H9 (cell line): Measurements from ENCODE around the gene TNIK. TPM values are rescaled to one million over a fixed set of nuclear protein-coding genes. Genes with fewer than 3 reads are reported as not detected.

ENCODE experiments used
- DNase-seq: peaks from one replicate; pipeline ENCODE4 v3.0.0-alpha.2; 2017
- H2AFZ ChIP-seq: one replicate; pipeline ENCODE4 v1.6.1; 2013; ENCODE audit warnings: mild to moderate bottlenecking, low read length, control low read depth, moderate library complexity
- H2AK5ac ChIP-seq: 2 replicates; pipeline ENCODE4 v1.6.1; 2013; ENCODE audit warnings: low read length, control low read depth, mixed read lengths; ENCODE audit not compliant: insufficient read length
- H2BK120ac ChIP-seq: one replicate; pipeline ENCODE4 v1.6.1; 2013; ENCODE audit warnings: low read depth, mild to moderate bottlenecking, low read length, control low read depth, inconsistent platforms; ENCODE audit not compliant: poor library complexity, severe bottlenecking
- H2BK12ac ChIP-seq: 2 replicates; pipeline ENCODE4 v1.6.1; 2013; ENCODE audit warnings: low read length, control low read depth, mixed read lengths, low read depth; ENCODE audit not compliant: insufficient read length
- H2BK15ac ChIP-seq: 2 replicates; pipeline ENCODE4 v1.6.1; 2013; ENCODE audit warnings: low read depth, low read length, control low read depth
- H2BK20ac ChIP-seq: one replicate; pipeline ENCODE4 v1.6.1; 2013; ENCODE audit warnings: low read depth, mild to moderate bottlenecking, low read length, control low read depth, inconsistent platforms; ENCODE audit not compliant: poor library complexity, severe bottlenecking
- H2BK5ac ChIP-seq: 2 replicates; pipeline ENCODE4 v1.6.1; 2013; ENCODE audit warnings: low read length, control low read depth, mixed read lengths; ENCODE audit not compliant: insufficient read length
- H3K14ac ChIP-seq: 2 replicates; pipeline ENCODE4 v1.6.1; 2013; ENCODE audit warnings: low read length, control low read depth; ENCODE audit not compliant: insufficient read depth
- H3K18ac ChIP-seq: 2 replicates; pipeline ENCODE4 v1.6.1; 2013; ENCODE audit warnings: low read depth, mild to moderate bottlenecking, mixed read lengths, low read length, control low read depth; ENCODE audit not compliant: insufficient read length
- H3K23ac ChIP-seq: 2 replicates; pipeline ENCODE4 v1.6.1; 2013; ENCODE audit warnings: low read length, control low read depth, mixed read lengths, low read depth; ENCODE audit not compliant: insufficient read length
- H3K23me2 ChIP-seq: 2 replicates; pipeline ENCODE4 v1.6.1; 2013; ENCODE audit warnings: low read depth, mild to moderate bottlenecking, mixed read lengths, low read length, control low read depth; ENCODE audit not compliant: insufficient read length, poor library complexity, severe bottlenecking
- H3K27ac ChIP-seq: 2 replicates; pipeline ENCODE4 v1.5.1; 2013; ENCODE audit warnings: low read length, control low read depth, mixed read lengths, low read depth; ENCODE audit not compliant: insufficient read length
- H3K27me3 ChIP-seq: 2 replicates; pipeline ENCODE4 v1.6.1; 2013; ENCODE audit warnings: low read length, control low read depth, inconsistent platforms; ENCODE audit not compliant: insufficient read depth
- H3K4ac ChIP-seq: 2 replicates; pipeline ENCODE4 v1.6.1; 2013; ENCODE audit warnings: low read depth, mild to moderate bottlenecking, control low read depth, inconsistent platforms, low read length, moderate library complexity
- H3K4me1 ChIP-seq: 2 replicates; pipeline ENCODE4 v1.6.1; 2013; ENCODE audit warnings: low read length, control low read depth, inconsistent platforms; ENCODE audit not compliant: insufficient read depth
- H3K4me2 ChIP-seq: 2 replicates; pipeline ENCODE4 v1.6.1; 2013; ENCODE audit warnings: low read length, control low read depth, mixed read lengths; ENCODE audit not compliant: insufficient read length, insufficient read depth
- H3K56ac ChIP-seq: 2 replicates; pipeline ENCODE4 v1.6.1; 2013; ENCODE audit warnings: low read depth, mild to moderate bottlenecking, mixed read lengths, low read length, control low read depth; ENCODE audit not compliant: insufficient read length
- H3K79me1 ChIP-seq: 2 replicates; pipeline ENCODE4 v1.6.1; 2013; ENCODE audit warnings: low read depth, mild to moderate bottlenecking, moderate library complexity, low read length, control low read depth, inconsistent platforms; ENCODE audit not compliant: insufficient read depth, poor library complexity, severe bottlenecking
- H3K79me2 ChIP-seq: 2 replicates; pipeline ENCODE4 v1.6.1; 2013; ENCODE audit warnings: low read length, control low read depth, inconsistent platforms; ENCODE audit not compliant: insufficient read depth
- H3K9ac ChIP-seq: 2 replicates; pipeline ENCODE4 v1.6.1; 2013; ENCODE audit warnings: low read length, control low read depth, mixed read lengths; ENCODE audit not compliant: insufficient read length; ENCODE audit errors: extremely low read depth
- H3K9me3 ChIP-seq: one replicate; pipeline ENCODE4 v1.6.1; 2013; ENCODE audit warnings: low read depth, low read length, inconsistent platforms; ENCODE audit not compliant: control insufficient read depth
- H3T11ph ChIP-seq: one replicate; pipeline ENCODE4 v1.6.1; 2013; ENCODE audit warnings: mild to moderate bottlenecking, low read length, control low read depth, inconsistent platforms
- H4K20me1 ChIP-seq: one replicate; pipeline ENCODE4 v1.6.1; 2013; ENCODE audit not compliant: control insufficient read depth, insufficient read length, insufficient read depth
- H4K5ac ChIP-seq: 2 replicates; pipeline ENCODE4 v1.6.1; 2013; ENCODE audit warnings: low read depth, mild to moderate bottlenecking, mixed read lengths, low read length, control low read depth; ENCODE audit not compliant: insufficient read length
- H4K8ac ChIP-seq: replicated peaks from 2 replicates; pipeline ENCODE4 v1.6.1; 2013; ENCODE audit warnings: low read length, control low read depth, mixed read lengths, low read depth; ENCODE audit not compliant: insufficient read length
- H4K91ac ChIP-seq: 2 replicates; pipeline ENCODE4 v1.6.1; 2013; ENCODE audit warnings: low read depth, mild to moderate bottlenecking, moderate library complexity, mixed read lengths, low read length, control low read depth; ENCODE audit not compliant: insufficient read length
- H3K27ac Mint-ChIP-seq, 3 experiments: 2 replicates in 2 of 3; 3 replicates in 1 of 3; pipeline ENCODE4 v1.8.0; 2020 to 2021; ENCODE audit warnings: mixed read lengths in 3 of 3, mild to moderate bottlenecking in 1 of 3, moderate library complexity in 1 of 3
- H3K27me3 Mint-ChIP-seq: 2 replicates; pipeline ENCODE4 v1.8.0; 2021; ENCODE audit warnings: low read depth, mild to moderate bottlenecking, moderate library complexity, mixed read lengths
- H3K36me3 Mint-ChIP-seq, 3 experiments: 2 replicates in 2 of 3; 3 replicates in 1 of 3; pipeline ENCODE4 v1.8.0; 2020 to 2021; ENCODE audit warnings: low read depth in 3 of 3, mixed read lengths in 3 of 3; ENCODE audit not compliant: insufficient read depth in 1 of 3
- H3K4me1 Mint-ChIP-seq, 2 experiments: 2 replicates each; pipeline ENCODE4 v1.8.0; 2020; ENCODE audit warnings: mixed read lengths in 2 of 2
- H3K4me3 Mint-ChIP-seq, 2 experiments: 2 replicates in 1 of 2; 3 replicates in 1 of 2; pipeline ENCODE4 v1.8.0; 2020 to 2021; ENCODE audit warnings: mild to moderate bottlenecking in 2 of 2, mixed read lengths in 2 of 2, moderate library complexity in 1 of 2
- H3K9me3 Mint-ChIP-seq, 2 experiments: 2 replicates in 1 of 2; 3 replicates in 1 of 2; pipeline ENCODE4 v1.8.0; 2020; ENCODE audit warnings: mild to moderate bottlenecking in 2 of 2, mixed read lengths in 2 of 2, moderate library complexity in 1 of 2
- CTCF ChIP-seq: fragments of 200-600 bp; sonication (generic); conservative IDR thresholded peaks from 3 replicates; pipeline ENCODE4 v1.8.0; 2021; ENCODE audit warnings: antibody characterized with exemption, mild to moderate bottlenecking
- WGBS: extraction: QIAGEN DNeasy Blood & Tissue Kit; methylation state at CpG from one replicate; pipeline ENCODE4 v1.1.7; 2013; ENCODE audit warnings: missing lambda C conversion rate, low lambda C conversion rate, mixed read lengths; ENCODE audit not compliant: insufficient read length; ENCODE audit errors: extremely low coverage; 5-methylcytosine and 5-hydroxymethylcytosine counted together
- total RNA-seq: library from RNA; stranded (reverse); gene quantifications from 2 replicates; pipeline ENCODE4 v1.2.1, GENCODE V29; 2021

TNIK gene
- total RNA-seq, 1 experiment from 2014 or later = 15.9 TPM

- no peak overlapping the region for H3T11ph ChIP-seq
- no peak overlapping the region for H2BK5ac ChIP-seq
- H3K23ac ChIP-seq = no peak overlapping the region
- H2AFZ ChIP-seq = no peak overlapping the region
- H3K4me2 ChIP-seq = no peak overlapping the region
- peak overlapping the region; percentile 5 for H3K27ac ChIP-seq
- no peaks in the 10 kb centered on the region for H3K79me1 ChIP-seq
- Mint-ChIP-seq H3K27ac (peak overlapping the region in 2 of 3 experiments; percentile 17 to 80; a peak in 4 of 7 replicates), H3K9me3 (peaks cover 6 to 8% of the 10 kb centered on the region in 2 experiments; a peak in 4 of 5 replicates), H3K4me3 (no peak overlapping the region), H3K4me1 (peaks cover 15 to 19% of the 10 kb centered on the region in 2 experiments), H3K36me3 (peaks cover 8 to 27% (median 15%) of the 10 kb centered on the region in 3 experiments), H3K27me3 (no peaks in the 10 kb centered on the region)
- no peaks in the 10 kb centered on the region for H3K23me2 ChIP-seq
- H3K27me3 ChIP-seq = no peaks in the 10 kb centered on the region
- TF ChIP-seq CTCF = no peak
- H3K9me3 ChIP-seq = no peaks in the 10 kb centered on the region
- no peak overlapping the region for H2BK20ac ChIP-seq
- no peak overlapping the region for H3K9ac ChIP-seq
- no peak overlapping the region for H3K14ac ChIP-seq
- H4K91ac ChIP-seq = no peak overlapping the region
- no peak overlapping the region for H2AK5ac ChIP-seq
- no peak overlapping the region for H4K5ac ChIP-seq
- H3K79me2 ChIP-seq = no peaks in the 10 kb centered on the region
- no peak overlapping the region for H3K56ac ChIP-seq
- no peak overlapping the region for H2BK120ac ChIP-seq
- H3K4me1 ChIP-seq = peaks cover 10% of the 10 kb centered on the region; the same call in 1 of the 2 replicates
- no peak overlapping the region for H3K4ac ChIP-seq
- no CpG with 5 or more reads among the region's 1 CpG for WGBS
- H2BK15ac ChIP-seq = no peak overlapping the region
- H4K20me1 ChIP-seq = no peaks in the 10 kb centered on the region
- H2BK12ac ChIP-seq = no peak overlapping the region
- H4K8ac ChIP-seq = no peak overlapping the region
- DNase-seq = no peak
- H3K18ac ChIP-seq = no peak overlapping the region
Measured at GRCh38 chr3:171165983-171166382, 294.2 kb downstream of the TNIK start.
